DND-41 (cell line): Measurements from ENCODE around the gene ZNF277.

Source experiments
- ATAC-seq: fragments of 200-7000 bp; cut with Tn5 transposase; 3 replicates; pipeline ENCODE4 v1.9.1; 2021; ENCODE audit warnings: low read depth; ENCODE audit not compliant: insufficient read depth
- DNase-seq: peaks from one replicate; pipeline ENCODE4 v3.0.0-alpha.2; 2020
- H2AFZ ChIP-seq: 2 replicates; pipeline ENCODE4 v1.6.0; 2012; ENCODE audit warnings: low read depth, low read length
- H3K27ac ChIP-seq: 2 replicates; pipeline ENCODE4 v1.5.1; 2012; ENCODE audit warnings: low read length, inconsistent platforms
- H3K27me3 ChIP-seq: fragments of 200-600 bp; sonication (generic); 2 replicates; pipeline ENCODE4 v1.6.0; 2012; ENCODE audit warnings: low read length, mild to moderate bottlenecking, inconsistent platforms; ENCODE audit not compliant: insufficient read depth, poor library complexity
- H3K36me3 ChIP-seq: 2 replicates; pipeline ENCODE4 v1.5.1; 2012; ENCODE audit warnings: low read length, inconsistent platforms; ENCODE audit not compliant: insufficient read depth
- H3K4me1 ChIP-seq: 2 replicates; pipeline ENCODE4 v1.5.1; 2012; ENCODE audit warnings: mild to moderate bottlenecking, low read length; ENCODE audit not compliant: insufficient read depth
- H3K4me2 ChIP-seq: 2 replicates; pipeline ENCODE4 v1.6.0; 2012; ENCODE audit warnings: mild to moderate bottlenecking, moderate library complexity, low read length, inconsistent platforms; ENCODE audit not compliant: insufficient read depth
- H3K4me3 ChIP-seq, 2 experiments: fragments of 200-600 bp in 1 of 2; shearing (Covaris generic) in 1 of 2; 2 replicates each; pipeline ENCODE4 v1.5.1; 2012 to 2016; ENCODE audit warnings: inconsistent platforms in 2 of 2, low read length in 2 of 2, mild to moderate bottlenecking in 2 of 2, low read depth in 1 of 2, moderate library complexity in 1 of 2
- H3K79me2 ChIP-seq: 2 replicates; pipeline ENCODE4 v1.6.0; 2012; ENCODE audit warnings: low read length, inconsistent platforms; ENCODE audit not compliant: insufficient read depth
- H3K9ac ChIP-seq: 2 replicates; pipeline ENCODE4 v1.6.0; 2012; ENCODE audit warnings: low read depth, mild to moderate bottlenecking, inconsistent platforms, low read length, moderate library complexity
- H3K9me3 ChIP-seq: 2 replicates; pipeline ENCODE4 v1.5.1; 2012; ENCODE audit warnings: low read length, moderate library complexity, mild to moderate bottlenecking, inconsistent platforms; ENCODE audit not compliant: insufficient read depth, severe bottlenecking
- H4K20me1 ChIP-seq: 2 replicates; pipeline ENCODE4 v1.6.0; 2012; ENCODE audit warnings: low read length; ENCODE audit not compliant: insufficient read depth
- EZH2 ChIP-seq: IDR thresholded peaks from 3 replicates; pipeline ENCODE4 v1.6.1; 2012; ENCODE audit warnings: borderline replicate concordance, low read depth, mild to moderate bottlenecking, moderate library complexity, low read length, inconsistent platforms; ENCODE audit not compliant: severe bottlenecking
- TF ChIP-seq, protein P1 (sequence below): IDR thresholded peaks from 2 replicates; pipeline ENCODE4 v1.5.1; 2012; ENCODE audit warnings: borderline replicate concordance, low read length, moderate library complexity, mild to moderate bottlenecking; ENCODE audit not compliant: poor library complexity, severe bottlenecking; ENCODE audit errors: extremely low read depth

ZNF277 gene

DNA sequence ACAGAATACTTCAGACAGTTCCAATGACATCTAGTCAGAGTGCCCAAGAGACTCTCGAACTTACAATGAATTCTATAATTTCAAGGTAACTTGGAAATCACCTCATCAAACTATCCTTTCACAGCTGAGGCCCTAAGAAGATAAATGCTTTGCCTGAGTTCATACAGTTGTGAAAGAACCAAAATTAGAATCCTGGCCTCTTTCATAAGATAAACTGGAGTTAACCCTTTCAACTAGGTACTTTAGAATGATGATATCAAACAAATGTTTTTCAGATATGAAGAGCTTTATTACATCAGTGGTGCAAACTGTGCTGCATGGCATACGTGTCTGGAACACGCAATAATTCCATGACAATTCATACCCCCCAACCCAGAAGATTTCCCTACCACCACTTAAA is 18.2 kb upstream of the ZNF277 start:
- Histone ChIP-seq H3K36me3 (no peaks in the 10 kb centered on the region), H3K4me2 (no peak overlapping the region)

GRCh38 chr7:112189691-112190090 is 16.8 kb upstream of the ZNF277 start:
- Histone ChIP-seq H3K4me1 (no peaks in the 10 kb centered on the region), H2AFZ (no peak overlapping the region), H3K36me3 (no peaks in the 10 kb centered on the region), H4K20me1 (no peaks in the 10 kb centered on the region), H3K79me2 (no peaks in the 10 kb centered on the region), H3K4me2 (no peak overlapping the region), H3K27me3 (no peaks in the 10 kb centered on the region), H3K9ac (no peak overlapping the region), H3K9me3 (no peaks in the 10 kb centered on the region), H3K27ac (no peak overlapping the region), H3K4me3 (no peak overlapping the region)
- no peak for ATAC-seq
- no peak for DNase-seq
- TF ChIP-seq, protein P1, sequence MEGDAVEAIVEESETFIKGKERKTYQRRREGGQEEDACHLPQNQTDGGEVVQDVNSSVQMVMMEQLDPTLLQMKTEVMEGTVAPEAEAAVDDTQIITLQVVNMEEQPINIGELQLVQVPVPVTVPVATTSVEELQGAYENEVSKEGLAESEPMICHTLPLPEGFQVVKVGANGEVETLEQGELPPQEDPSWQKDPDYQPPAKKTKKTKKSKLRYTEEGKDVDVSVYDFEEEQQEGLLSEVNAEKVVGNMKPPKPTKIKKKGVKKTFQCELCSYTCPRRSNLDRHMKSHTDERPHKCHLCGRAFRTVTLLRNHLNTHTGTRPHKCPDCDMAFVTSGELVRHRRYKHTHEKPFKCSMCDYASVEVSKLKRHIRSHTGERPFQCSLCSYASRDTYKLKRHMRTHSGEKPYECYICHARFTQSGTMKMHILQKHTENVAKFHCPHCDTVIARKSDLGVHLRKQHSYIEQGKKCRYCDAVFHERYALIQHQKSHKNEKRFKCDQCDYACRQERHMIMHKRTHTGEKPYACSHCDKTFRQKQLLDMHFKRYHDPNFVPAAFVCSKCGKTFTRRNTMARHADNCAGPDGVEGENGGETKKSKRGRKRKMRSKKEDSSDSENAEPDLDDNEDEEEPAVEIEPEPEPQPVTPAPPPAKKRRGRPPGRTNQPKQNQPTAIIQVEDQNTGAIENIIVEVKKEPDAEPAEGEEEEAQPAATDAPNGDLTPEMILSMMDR: no peak
- no peak for TF ChIP-seq EZH2

More for the DNA sequence above, 18.2 kb upstream of the ZNF277 start:
- no peak overlapping the region for H3K27ac ChIP-seq
- no peaks in the 10 kb centered on the region for H3K79me2 ChIP-seq
- no peaks in the 10 kb centered on the region for H3K4me1 ChIP-seq
- H3K27me3 ChIP-seq: no peaks in the 10 kb centered on the region
- TF ChIP-seq, protein P1: no peak
- TF ChIP-seq EZH2: no peak
- H4K20me1 ChIP-seq: no peaks in the 10 kb centered on the region
- no peak overlapping the region for H3K9ac ChIP-seq
- ATAC-seq (no peak), DNase-seq (no peak)
- H3K4me3 ChIP-seq: no peak overlapping the region
- no peaks in the 10 kb centered on the region for H3K9me3 ChIP-seq
- H2AFZ ChIP-seq: no peak overlapping the region

DNA sequence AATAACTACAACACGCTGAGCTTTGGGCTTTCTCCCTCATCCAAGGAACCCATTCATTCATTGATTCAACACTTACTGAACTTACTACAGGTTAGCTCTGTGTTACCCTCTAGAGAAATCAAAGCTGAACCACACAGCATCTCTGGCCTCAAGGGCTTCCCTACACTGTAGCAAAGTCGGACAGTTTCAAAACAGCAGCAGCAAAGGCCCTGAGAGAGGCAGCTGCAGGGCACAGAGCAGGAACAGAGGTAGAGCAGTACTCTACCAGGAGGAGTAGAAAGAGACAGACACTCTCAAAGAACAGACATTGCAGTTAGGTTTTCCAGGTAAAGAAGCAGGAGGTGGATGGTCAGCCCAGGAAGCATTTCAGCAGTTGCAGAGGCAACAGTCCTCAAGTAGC is 16.4 kb upstream of the ZNF277 start:
- no peaks in the 10 kb centered on the region for H3K79me2 ChIP-seq
- no peaks in the 10 kb centered on the region for H3K27me3 ChIP-seq
- no peak overlapping the region for H3K9ac ChIP-seq
- no peak overlapping the region for H3K27ac ChIP-seq
- H3K4me3 ChIP-seq: no peak overlapping the region
- H3K9me3 ChIP-seq: no peaks in the 10 kb centered on the region
- no peak overlapping the region for H2AFZ ChIP-seq
- no peaks in the 10 kb centered on the region for H3K4me1 ChIP-seq
- no peak for TF ChIP-seq EZH2
- TF ChIP-seq, protein P1: no peak
- DNase-seq: no peak
- no peak for ATAC-seq
- H4K20me1 ChIP-seq: no peaks in the 10 kb centered on the region
- no peak overlapping the region for H3K4me2 ChIP-seq
- no peaks in the 10 kb centered on the region for H3K36me3 ChIP-seq
